Activated CD4-positive, alpha-beta T cell treated with anti-CD3 and anti-CD28 coated beads, Interleukin-2, Interleukin-4, amounts not matched to agents 100 ng/mL and 50 ng/mL, durations not matched to agents 16 hours and 8 hours (primary cell): ENCODE results near the gene GTF2F2.
"Not testable (repeated sequence)": the region's sequence is repeated elsewhere in the genome, so short reads cannot be mapped to it uniquely, and the experiment has no call there.

Experiments used
- DNase-seq: peaks from one replicate; pipeline ENCODE4 v3.0.0-alpha.2; 2020; ENCODE audit warnings: low spot score

GTF2F2 gene

DNA sequence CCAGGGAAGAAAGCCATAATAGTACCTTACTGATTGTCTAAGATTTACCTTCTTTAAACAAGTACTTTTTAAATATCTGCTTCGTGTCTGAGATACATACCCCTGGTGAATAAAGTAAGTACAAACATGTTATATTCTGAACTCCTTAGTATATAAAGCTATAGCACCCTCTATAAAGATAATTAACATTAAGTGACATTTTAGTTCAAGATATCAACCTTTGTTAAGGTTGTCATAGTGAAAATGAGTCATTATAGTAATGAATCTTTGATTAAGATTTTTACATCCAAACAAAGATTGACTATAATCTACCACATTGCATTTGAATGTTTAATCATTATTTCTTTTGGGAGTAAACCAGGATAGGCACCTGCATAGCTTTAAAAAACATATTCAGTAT, 135.9 kb downstream of the GTF2F2 start:
- DNase-seq: no peak

DNA sequence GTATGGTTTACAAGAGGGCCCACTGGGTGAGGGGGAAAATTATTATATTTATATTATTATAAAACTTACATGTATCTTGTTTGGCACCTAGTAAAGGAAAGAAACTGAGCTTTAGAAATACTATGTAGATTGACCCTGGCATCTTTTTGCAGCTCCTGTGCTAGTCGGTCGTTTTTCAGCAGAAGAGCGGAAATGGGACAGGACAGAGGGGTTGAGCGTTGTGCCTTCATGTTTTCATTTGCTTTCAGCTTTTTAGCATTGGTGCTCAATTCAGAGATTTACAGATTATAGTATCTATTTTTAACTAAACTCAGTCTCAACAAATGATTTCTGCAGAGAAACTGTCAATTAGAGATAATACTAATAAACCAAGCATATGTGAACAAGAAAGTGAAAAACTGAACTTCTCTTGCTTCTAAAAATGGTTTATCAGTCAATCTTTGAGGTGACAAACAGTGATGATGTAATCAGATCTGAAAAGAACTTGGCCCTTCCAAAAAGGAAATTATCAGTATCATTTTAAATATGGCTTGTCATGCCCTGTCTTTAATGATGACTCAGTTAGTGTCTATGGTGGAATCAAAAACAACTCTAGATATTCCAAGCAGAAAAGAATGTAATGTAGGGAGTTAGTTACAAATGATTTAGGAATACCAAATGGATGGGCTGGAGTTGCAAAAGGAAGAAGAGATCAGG, 137.5 kb downstream of the GTF2F2 start:
- DNase-seq: peak; percentile 52

DNA sequence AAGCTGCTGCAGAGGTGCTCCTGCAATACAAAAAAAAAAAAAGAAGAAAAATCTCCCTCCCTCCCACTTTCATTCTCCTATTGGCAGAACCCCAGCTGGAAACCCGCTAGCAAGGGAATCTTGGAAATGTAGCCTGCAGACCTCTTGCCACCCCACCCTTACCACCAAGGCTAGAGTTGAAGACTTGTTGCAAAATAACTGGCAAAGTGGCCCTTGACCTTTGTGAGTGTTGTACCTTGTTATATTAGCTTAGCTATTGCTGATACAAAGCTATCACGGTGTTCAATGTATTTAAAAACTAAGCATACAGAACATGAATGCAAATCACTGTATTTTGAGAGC, 138.0 kb downstream of the GTF2F2 start:
- no peak for DNase-seq

DNA sequence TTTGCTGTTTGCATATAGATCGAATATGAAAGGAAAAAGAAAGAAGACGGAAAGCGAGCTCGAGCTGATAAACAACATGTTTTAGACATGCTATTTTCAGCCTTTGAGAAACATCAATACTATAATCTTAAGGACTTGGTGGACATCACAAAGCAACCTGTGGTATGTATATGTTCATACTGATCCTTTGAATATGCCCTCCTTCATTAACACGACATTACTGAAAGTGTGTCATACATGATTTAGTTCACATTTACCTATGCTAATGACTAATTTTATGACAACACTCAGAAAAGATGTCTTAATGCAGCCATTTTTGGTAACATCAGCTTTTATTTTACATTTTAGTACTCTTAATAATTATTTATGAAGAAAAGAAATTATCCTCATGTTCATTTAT, 146.9 kb downstream of the GTF2F2 start:
- no peak for DNase-seq

DNA sequence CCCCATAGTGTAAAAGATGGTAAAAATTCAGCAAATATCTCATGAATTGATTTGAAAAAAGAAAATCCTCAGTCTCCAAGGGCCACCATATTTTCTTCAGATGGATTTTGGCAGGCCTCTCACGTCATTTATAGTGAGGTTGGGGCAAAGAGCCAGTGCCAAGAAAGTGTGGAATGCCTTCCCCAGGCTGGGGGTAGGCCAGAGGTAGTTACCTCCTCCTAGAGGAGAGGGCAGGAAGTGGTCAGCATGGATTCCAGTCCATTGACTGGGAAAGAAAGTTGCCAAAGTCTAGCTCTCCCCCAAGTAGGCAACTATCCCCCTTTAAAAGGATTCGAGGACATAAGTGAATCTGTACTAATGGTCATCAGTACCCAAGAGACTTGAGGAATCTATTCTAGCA, 148.9 kb downstream of the GTF2F2 start:
- DNase-seq: no peak

DNA sequence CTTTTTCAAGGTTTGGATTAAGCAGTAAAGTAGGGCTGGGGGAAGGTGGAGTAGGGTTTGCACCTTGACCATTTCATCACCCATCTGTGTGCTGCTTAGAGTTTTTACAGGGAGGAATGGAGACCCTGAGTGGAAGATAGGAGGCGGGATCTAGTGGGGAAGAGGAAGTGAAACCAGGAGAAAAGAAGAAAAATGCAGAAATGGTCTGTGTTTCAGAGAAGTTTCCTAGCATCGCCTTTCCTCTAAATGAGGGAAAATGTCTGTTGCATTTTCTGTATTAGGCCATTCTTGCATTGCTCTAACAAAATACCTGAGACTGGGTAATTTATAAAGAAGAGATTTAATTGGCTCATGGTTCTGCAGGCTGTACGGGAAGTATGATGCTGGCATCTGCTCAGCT, 156.6 kb downstream of the GTF2F2 start:
- no peak for DNase-seq

DNA sequence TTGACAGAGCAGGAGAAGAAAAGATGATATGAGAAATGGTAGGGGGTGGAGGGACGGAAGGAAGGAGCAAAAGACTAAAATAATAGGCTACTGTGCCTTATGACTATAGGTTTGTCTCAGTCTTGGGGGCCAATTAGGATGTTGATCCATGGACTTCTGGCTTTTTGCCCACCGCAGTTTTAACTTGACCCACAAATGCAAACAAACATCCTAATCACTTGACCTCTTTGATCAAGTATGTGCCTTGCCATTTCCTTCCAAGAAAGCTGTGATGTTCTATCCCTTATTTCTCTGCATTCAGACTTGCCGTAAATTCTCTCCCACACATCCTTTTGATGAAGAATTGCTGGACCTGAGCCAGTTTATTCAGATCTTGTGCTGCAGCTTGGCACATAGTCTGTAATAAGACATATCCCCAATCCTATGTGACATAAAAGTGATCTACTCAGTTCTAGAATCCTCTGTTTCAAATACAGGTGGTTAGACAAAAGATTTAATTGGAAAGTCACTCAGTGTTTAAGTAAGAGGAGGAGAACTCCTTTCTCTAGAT, 157.9 kb downstream of the GTF2F2 start:
- DNase-seq: no peak

DNA sequence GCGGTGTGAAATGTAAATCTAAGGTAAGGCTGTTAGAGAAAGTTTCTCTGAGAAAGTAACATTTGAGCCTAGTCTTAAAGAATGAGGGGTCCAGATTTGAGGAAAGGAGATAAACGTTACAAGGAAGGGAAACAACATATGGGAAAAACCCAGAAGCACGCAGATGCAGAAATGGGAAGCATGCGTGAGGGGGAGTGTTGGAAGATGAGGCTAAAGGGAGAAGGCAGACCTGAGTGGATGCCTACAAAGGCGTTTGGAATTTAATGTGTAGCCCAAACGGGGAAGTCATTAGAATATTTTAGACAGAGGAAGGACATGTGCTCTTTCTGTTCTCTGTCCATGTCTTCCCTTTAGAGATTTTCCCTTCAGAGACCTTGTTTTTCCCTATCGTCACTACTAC, 159.7 kb downstream of the GTF2F2 start:
- no peak for DNase-seq

DNA sequence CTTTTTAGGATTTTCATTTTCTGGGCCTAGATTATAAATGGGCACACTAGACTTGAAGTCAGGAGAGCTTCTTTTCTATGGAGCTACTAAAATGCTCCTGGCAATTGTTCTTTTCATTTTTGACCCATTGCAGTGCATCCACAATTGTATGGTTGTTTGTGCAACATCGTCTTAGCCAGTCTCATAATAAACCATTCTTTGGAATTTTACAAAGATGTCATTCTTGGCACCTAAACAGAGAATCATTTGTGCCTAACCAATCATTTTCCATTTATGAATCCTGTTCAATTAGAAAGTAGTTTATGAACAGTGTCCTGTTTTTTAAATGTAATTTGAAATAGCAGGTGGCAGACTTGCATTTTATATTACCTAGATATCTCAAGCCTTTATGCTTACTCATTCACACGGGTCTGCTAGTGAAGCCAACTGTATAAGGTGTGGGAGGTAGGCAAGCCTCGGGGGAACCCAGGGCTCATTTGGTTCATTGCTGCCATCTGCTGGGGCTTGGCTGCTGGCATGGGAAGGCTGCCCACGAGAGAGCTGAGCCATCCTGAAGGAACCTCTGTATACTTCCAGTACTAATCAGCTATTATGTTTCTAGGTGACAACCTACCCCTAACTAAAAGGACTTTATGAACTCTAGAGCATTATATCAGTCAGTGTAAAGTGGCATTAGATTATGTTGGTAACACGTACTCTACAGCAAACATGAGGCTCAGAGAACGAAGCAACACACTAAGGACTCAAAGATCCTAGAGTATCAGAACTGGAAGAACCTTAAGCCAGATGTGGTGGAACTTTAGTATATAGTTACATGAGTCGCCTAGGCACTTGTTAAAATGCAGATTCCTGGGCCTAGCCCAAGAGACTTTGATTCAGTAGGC, 160.7 kb downstream of the GTF2F2 start:
- DNase-seq: peak; percentile 62

DNA sequence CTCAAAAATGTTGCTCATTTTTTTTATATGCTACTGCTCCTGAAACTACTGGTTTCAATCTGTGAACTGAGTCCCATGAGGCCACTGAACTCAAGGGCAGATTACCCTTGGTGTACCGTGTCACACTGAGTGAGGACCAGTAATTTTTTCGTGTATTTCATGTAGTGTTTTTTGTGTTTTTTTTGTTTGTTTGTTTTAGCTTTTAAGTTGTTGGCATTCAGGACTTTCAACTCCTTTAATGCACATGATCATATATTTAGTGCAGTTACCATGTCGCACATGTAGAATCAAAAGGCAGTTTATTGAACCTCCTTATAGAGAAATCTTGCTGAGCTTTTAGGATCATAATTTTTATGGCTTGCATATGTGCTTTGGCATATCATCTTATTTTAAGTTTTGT, 162.7 kb downstream of the GTF2F2 start:
- no peak for DNase-seq

DNA sequence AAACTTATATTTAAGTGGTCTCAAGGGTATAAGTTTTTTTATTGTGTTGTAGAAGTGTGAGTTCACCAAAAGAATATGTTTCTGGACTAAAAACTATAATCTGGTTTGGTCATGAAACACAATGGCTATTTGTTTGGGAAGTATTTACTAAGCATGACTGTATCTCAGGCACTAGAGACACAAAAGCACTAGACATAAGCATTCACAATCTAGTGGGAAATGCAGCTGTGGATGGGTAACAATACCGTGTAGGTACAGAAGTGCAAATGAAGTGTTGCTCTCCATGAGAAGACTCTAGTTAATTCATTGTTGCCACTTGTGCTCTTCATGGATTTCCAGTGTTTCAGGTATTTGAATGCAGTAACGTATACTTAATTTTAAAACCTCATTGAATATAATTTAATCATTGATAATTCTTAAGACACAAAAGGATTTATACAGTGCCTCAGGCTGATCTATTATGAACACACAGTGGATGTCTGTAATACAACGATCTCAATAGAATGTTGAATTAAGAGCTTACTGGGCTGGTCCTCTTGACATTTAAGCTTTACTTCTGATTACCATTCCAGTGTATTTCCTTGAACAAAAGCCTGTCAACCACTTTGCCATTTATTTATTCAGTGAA, 169.7 kb downstream of the GTF2F2 start:
- DNase-seq: no peak

DNA sequence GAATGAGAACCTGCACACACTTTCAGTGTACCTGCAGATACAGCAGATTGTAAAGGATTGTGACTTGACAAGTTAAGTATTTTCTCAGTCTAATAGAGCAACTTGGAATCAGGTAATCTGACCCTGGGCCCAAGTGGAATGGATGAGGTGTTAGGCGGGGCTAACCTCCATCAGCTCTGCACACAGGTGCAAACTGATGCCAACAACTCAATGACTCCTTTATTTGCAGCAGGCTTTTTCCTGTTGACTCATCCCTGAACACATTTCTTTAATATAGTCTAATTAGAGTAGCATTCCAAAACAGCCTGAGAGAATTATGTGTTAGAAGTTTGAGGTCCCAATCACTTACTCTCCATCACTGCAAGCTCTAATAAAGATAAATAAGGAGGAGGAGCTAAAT, 171.9 kb downstream of the GTF2F2 start:
- no peak for DNase-seq

DNA sequence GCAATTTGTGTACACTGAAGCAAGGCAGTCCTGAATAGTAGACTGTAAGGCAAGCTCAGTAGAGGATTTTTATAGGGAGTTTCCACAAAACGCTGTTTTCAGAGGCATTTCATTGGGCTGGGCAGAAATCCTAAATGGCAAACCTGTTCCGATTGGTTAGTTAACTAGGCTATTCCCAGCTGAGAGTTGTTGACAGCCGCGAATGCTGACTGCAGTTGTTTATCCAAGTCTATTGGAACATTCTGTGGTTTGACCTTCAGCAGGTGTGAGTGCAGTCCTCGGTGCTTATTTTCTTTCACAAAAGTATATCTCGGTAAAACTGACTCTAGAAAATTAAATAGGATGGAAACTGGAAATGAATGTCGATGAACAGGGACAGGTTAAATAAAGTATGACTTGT, 175.2 kb downstream of the GTF2F2 start:
- no peak for DNase-seq

DNA sequence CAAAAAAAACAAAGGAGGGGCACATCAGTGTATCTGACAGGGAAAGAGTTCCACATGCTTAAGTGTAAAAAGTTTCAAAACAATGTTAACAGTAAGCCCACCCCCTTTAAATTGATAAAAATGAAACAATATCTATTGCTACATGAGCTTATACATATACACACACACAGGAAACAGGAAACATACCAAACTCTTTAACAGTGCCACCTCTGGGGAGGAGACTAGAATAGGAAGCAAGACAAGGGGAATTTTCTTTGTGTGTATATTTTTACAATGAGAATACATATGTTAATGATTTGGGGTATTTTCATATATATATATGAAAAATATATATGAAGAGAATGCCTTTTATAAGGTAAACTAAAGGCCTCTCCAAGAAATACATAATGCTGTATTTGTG, 175.9 kb downstream of the GTF2F2 start:
- no peak for DNase-seq

DNA sequence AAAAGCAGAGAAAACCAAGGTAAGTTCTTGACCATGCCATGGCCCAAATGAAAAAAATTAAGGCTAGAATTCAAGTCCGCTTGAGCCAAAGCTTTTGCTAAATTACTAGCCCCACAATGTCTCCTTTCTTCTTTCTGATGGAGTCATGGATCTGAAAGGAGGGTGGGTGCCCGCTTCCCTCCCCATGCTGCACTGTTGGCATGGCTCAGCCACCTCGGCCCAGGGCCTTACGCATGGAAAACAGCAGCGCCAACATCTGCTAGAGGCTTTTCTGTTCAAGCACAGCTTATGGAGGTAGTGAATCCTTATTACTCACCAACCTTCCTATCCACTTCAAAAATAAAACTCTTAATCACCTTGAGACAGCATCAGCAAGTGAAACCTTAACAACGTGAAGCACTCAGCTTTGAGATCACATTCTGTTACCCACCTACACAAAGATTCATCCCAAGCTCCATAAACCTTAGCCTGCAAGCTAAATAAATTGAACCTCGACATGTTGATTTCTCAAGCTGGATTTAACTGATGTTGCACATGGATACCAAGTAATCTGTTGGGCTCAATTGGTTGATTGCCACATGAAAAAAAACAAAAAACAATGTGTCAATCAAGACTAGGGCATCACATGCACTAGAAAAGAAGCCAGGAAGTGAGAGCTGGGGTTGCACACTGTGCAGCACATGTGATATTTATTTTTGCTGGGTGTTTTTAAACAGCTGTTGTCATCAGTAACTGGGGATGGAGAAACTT, 177.3 kb downstream of the GTF2F2 start:
- DNase-seq: no peak

DNA sequence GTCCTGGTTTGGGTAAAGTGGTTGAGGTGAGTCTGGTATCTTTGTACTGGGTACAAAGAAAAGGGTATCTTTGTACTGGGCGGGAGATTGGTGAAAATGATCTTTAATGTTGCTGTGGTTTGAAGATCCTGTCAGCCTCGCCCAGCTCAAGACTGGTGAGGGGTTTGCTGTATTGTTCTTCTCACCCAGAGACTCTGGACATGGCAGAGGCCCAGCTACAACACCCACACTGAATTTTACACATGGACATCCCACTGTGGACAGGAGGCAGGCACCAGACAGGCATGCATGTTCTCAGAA, 177.8 kb downstream of the GTF2F2 start:
- DNase-seq: no peak

DNA sequence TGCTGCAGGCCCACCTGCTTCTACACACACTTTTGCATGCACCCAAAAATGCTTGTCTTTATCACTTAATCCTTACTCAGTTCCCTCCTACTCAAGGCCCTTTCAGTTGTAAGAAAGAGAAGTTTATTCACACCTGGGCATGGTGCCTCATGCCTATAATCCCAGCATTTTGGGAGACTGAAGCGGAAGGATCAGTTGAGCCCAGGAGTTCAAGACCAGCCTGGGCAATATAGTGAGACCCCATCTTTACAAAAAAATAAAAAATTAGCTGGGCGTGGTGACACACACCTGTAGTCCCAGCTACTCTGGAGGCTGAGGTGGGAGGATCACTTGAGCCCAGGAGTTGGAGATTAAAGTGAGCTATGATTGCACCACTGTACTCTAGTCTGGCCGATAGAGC, 178.2 kb downstream of the GTF2F2 start:
- not testable (repeated sequence) for DNase-seq

DNA sequence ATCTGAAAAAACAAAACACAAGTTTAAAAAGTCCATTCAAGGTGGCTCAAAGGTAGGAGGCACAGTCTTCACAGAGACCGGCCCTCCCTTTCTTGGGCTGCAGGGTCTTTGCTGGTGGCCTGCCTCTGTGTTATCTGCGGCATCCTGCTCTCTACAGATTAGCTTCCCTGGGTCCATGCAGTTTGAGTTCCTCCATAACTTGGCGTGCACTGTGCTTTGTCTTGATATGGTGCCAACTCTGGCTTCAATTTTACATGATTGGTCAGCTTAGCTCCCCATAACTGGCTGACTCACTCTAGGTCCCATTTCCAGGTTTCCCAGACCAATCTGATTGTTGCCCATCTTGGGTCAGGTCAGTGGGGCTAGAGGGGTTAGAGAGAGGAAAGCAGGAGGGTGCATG, 178.9 kb downstream of the GTF2F2 start:
- no peak for DNase-seq

DNA sequence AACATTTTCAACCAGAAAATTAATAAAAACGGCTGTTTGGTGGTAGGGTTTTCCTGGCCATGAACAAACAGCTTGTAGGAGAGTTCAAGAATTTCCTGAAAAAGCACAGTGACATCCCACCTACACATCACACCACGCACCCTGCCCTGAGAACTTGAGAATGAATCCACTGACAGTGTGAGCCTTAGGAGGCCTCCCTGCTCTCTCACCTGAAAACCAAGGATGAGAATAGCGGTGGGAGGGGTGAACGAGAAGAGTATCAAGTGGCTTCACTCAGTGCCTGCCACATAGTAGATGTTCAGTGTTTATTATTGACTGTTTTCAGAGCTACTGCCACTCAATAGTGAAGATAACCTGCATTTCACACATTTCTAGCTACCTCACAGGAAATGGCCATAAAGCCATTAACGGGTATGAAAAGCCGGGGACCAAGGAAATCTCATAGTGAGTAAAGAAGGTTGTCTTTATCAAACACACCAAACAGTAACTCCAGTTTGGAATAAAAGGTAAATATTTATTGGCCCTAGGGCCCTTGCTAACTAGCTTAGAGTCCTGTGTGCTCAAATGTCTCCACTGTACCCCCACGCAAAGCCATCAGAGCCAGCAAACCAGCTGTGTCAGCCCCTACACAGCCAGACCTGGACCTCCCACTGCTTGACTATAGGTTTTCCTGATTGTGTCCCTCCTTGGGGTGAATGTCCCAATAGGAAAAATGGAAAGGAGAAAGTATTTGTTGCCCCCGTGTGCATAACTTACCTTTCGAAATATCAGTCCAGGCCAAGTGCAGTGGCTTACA, 180.1 kb downstream of the GTF2F2 start:
- no peak for DNase-seq

DNA sequence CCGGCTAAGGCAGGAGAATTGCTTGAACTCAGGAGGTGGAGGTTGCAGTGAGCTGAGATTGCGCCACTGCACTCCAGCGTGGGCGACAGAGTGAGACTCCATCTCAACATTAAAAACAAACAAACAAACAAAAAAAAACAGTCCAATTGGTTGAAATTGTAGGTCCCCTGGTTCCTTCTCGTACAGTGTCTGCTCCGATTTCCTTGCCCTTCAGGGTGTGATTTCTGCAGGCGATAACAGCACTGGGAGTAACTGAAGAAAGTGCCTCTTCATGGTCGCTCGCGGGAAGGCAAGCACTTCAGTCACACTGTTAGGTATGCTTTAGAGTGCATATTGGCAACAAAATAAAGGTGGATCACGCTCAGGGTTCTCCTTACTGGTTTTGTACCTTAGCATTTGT, 181.0 kb downstream of the GTF2F2 start:
- no peak for DNase-seq

DNA sequence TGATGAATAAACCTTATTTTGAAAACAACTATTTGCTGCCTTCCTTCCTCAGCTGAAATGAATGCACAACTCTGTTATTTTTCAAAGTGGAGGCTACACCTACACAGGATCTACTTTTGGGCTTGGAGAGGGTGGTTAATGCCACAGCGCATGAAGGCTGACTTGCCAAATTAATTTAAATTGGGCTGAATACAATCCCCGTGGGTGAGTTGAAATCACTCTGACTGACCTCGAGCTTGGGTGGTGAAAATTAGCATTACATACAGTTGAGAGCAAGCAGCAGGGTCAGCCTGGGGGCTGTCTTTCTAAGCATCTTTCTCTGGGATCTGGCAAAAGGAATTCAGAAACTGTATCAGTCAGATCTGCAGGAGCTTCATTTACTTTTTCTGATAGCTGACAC, 182.2 kb downstream of the GTF2F2 start:
- no peak for DNase-seq

DNA sequence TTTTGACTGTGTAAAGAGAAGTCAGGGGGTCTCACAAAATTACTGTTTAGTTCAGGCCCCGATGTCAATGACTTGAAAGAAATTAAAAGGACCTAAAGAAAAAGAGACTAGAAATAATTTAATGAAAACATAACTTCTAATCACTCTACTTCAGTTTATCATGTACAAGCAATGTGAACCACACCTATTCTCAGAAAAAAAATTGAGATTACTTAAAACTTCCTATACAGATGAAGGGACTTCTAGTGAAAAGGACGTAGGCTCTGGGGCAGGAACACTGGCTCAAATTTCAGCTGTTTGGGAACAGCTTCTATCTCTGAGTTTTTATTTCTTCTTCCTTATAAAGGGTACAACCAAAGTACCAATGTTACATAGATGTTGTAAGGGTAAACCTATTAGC, 182.7 kb downstream of the GTF2F2 start:
- DNase-seq: no peak
